DND-41 (cell line): ENCODE measurements around the gene NTSR1.

Experiments
- EZH2 ChIP-seq: IDR thresholded peaks from 3 replicates; pipeline ENCODE4 v1.6.1; 2012; ENCODE audit warnings: borderline replicate concordance, low read depth, mild to moderate bottlenecking, moderate library complexity, low read length, inconsistent platforms; ENCODE audit not compliant: severe bottlenecking
- TF ChIP-seq, protein P1 (sequence below): IDR thresholded peaks from 2 replicates; pipeline ENCODE4 v1.5.1; 2012; ENCODE audit warnings: borderline replicate concordance, low read length, moderate library complexity, mild to moderate bottlenecking; ENCODE audit not compliant: poor library complexity, severe bottlenecking; ENCODE audit errors: extremely low read depth

DNA sequence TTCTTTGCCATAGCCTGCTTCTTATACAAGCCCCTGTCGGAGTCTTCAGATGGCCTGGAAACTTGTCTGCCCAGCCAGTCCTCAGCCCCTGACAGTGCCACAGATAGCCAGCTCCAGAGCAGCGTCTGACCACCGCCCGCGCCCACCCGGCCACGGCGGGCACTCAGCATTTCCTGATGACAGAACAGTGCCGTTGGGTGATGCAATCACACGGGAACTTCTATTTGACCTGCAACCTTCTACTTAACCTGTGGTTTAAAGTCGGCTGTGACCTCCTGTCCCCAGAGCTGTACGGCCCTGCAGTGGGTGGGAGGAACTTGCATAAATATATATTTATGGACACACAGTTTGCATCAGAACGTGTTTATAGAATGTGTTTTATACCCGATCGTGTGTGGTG, 36.9 kb upstream of the NTSR1 start:
- TF ChIP-seq, protein P1, sequence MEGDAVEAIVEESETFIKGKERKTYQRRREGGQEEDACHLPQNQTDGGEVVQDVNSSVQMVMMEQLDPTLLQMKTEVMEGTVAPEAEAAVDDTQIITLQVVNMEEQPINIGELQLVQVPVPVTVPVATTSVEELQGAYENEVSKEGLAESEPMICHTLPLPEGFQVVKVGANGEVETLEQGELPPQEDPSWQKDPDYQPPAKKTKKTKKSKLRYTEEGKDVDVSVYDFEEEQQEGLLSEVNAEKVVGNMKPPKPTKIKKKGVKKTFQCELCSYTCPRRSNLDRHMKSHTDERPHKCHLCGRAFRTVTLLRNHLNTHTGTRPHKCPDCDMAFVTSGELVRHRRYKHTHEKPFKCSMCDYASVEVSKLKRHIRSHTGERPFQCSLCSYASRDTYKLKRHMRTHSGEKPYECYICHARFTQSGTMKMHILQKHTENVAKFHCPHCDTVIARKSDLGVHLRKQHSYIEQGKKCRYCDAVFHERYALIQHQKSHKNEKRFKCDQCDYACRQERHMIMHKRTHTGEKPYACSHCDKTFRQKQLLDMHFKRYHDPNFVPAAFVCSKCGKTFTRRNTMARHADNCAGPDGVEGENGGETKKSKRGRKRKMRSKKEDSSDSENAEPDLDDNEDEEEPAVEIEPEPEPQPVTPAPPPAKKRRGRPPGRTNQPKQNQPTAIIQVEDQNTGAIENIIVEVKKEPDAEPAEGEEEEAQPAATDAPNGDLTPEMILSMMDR, result no peak
- no peak for TF ChIP-seq EZH2
